ENCODE data around the gene STAT4.

Gene STAT4

DNA sequence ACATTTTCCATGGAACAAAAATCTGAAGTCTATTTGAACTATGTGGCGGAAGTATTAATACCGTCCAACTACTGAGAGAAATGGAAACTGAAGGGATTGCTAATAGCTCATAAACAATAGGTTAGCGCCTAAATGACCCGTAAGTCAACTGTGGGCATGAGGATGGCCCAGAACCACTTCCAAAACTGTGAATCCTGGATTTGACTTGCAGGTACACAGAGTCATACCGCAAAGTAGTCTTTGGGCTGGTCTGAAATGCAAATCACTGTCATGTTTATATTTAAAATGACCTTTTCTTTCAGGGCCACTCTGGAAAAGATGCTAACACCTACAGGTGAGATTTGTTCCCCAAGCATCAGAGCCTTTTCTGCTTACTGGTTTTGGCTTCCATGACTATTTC is 50.6 kb downstream of the STAT4 start:
- H3K4me2 ChIP-seq: no peak overlapping the region
- no peaks in the 10 kb centered on the region for H3K4me1 ChIP-seq
- no peak for TF ChIP-seq Cebpa-rat (IDR thresholded peaks at IDR 0.05)
- H3K9me3 ChIP-seq: no peaks in the 10 kb centered on the region
- no peaks in the 10 kb centered on the region for H3K36me3 ChIP-seq
- no peak overlapping the region for H3K27ac ChIP-seq
- H3K9ac ChIP-seq: no peak overlapping the region
- H3K4me3 ChIP-seq: no peak overlapping the region
- no peaks in the 10 kb centered on the region for H4K20me1 ChIP-seq
- H3K27me3 ChIP-seq: no peaks in the 10 kb centered on the region

DNA sequence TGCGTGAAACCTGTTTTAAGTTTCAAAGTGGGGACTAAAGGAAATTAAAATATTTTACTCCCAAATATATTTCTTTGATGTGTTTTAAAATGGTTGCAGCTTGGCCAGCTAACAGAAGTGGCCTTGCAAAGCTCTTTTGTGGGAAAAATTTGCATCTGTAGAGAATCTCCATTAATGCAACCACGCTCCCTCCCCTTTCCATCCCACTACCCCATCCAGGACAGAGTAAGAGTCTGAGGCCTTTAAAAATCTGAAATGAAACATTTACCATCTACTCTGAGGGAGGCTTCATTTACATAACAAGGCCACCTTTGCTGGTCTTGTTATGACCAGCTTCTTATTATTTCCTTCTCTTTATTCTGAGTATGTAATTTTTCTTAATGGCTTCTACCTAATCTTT is 63.5 kb downstream of the STAT4 start:
- Histone ChIP-seq H3K4me2 (no peak overlapping the region), H3K4me3 (no peak overlapping the region)

DNA sequence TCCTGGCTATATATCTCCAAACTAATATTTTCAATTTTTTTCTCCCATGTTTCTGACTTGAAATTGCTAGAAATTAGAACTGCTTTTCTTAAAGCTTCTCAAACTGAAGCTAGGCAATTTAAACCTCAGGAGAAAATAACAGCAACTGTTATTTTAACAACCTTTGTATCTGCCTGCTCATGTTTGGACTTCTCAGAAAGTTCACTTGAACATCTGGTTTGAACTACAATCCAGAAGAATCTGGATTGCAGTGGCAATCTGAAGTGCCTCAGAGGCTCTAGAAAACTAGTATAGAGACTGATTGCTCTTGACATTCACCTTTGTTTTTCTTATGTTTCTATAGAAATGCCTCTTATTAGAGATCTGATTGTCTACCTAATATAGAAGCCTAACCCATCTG is 64.1 kb downstream of the STAT4 start:
- Histone ChIP-seq H3K4me1 (no peaks in the 10 kb centered on the region), H3K4me3 (no peak overlapping the region), H3K36me3 (no peaks in the 10 kb centered on the region), H3K27ac (no peak overlapping the region), H3K27me3 (no peaks in the 10 kb centered on the region), H3K4me2 (no peak overlapping the region), H4K20me1 (no peaks in the 10 kb centered on the region), H3K9me3 (no peaks in the 10 kb centered on the region), H3K9ac (no peak overlapping the region)
- TF ChIP-seq Cebpa-rat (IDR thresholded peaks at IDR 0.05): no peak

More for the DNA sequence above, 63.5 kb downstream of the STAT4 start:
- Histone ChIP-seq H3K9ac (no peak overlapping the region), H3K4me1 (no peaks in the 10 kb centered on the region), H4K20me1 (no peaks in the 10 kb centered on the region), H3K9me3 (no peaks in the 10 kb centered on the region), H3K27ac (no peak overlapping the region), H3K27me3 (no peaks in the 10 kb centered on the region), H3K36me3 (no peaks in the 10 kb centered on the region)
- TF ChIP-seq Cebpa-rat (IDR thresholded peaks at IDR 0.05): no peak

DNA sequence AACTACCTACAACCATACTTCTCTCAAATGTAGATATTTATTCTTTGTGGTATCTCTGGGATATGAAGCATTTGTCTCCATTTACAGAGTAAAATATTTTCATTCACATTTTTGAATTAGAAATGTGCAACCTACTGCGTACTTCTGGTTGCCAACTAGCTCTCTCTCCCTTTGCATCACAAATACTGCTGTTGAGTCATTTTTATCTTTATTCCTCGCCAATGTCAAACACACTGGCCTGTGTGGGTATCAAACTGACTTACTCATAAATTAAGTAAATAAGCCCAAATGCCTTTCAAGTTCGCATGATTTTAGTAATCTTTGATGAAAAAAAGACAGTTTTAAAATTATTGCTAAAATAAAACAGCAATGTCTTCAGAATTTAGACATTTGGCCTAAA is 67.3 kb downstream of the STAT4 start:
- Histone ChIP-seq H3K4me1 (no peaks in the 10 kb centered on the region), H3K4me2 (no peak overlapping the region), H3K9ac (no peak overlapping the region), H3K4me3 (no peak overlapping the region), H3K27ac (no peak overlapping the region), H4K20me1 (no peaks in the 10 kb centered on the region), H3K9me3 (no peaks in the 10 kb centered on the region), H3K27me3 (no peaks in the 10 kb centered on the region), H3K36me3 (no peaks in the 10 kb centered on the region)
- no peak for TF ChIP-seq Cebpa-rat (IDR thresholded peaks at IDR 0.05)

DNA sequence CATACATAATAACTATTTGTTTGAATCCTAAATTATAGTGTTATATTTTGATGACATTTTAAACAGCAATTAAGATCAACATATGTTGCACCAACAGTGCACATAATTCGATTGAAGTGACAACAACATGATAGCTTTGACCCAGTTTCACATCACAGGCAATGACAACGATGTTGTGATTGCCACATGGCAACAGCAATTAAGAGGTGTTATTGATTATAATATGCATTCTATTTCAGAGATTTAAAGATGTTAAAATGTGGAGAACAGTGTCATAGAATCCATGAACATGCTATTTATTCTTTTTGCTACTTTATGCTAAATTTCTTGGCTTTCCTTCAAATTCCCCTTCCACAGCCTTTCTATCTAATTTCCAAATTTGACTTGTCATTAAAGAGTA is 68.5 kb downstream of the STAT4 start:
- Histone ChIP-seq H3K27me3 (no peaks in the 10 kb centered on the region), H3K9me3 (no peaks in the 10 kb centered on the region), H4K20me1 (no peaks in the 10 kb centered on the region), H3K27ac (no peak overlapping the region), H3K36me3 (no peaks in the 10 kb centered on the region), H3K4me2 (no peak overlapping the region), H3K4me3 (no peak overlapping the region), H3K9ac (no peak overlapping the region), H3K4me1 (no peaks in the 10 kb centered on the region)
- TF ChIP-seq Cebpa-rat (IDR thresholded peaks at IDR 0.05): no peak

DNA sequence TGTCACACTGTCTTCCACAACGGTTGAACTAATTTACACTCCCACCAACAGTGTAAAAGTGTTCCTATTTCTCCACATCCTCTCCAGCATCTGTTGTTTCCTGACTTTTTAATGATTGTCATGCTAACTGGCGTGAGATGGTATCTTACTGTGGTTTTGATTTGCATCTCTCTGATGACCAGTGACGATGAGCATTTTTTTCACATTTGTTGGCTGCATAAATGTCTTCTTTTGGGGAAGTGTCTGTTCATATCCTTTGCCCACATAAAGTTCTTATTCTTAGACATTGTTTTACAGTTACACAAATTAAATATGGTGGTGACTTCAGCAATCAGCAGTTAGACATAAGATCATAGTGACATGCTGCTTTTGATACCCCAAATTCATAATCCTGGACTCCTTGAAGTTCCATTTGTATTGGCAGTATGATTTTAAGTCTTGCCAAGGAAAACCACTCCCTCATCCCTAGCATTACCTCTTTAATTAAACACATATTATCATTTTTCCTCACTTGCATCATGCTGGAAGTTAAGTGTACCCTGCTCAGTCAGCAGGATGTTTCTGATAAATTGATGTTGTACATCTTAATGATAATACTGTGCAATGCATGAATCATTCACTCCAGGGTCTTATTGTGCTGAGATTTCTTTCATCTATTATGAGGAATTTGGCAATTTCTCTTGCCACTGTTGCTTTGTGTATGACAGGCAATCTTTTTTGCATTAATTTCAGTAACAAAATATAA is 69.2 kb downstream of the STAT4 start:
- H4K20me1 ChIP-seq: no peaks in the 10 kb centered on the region

DNA sequence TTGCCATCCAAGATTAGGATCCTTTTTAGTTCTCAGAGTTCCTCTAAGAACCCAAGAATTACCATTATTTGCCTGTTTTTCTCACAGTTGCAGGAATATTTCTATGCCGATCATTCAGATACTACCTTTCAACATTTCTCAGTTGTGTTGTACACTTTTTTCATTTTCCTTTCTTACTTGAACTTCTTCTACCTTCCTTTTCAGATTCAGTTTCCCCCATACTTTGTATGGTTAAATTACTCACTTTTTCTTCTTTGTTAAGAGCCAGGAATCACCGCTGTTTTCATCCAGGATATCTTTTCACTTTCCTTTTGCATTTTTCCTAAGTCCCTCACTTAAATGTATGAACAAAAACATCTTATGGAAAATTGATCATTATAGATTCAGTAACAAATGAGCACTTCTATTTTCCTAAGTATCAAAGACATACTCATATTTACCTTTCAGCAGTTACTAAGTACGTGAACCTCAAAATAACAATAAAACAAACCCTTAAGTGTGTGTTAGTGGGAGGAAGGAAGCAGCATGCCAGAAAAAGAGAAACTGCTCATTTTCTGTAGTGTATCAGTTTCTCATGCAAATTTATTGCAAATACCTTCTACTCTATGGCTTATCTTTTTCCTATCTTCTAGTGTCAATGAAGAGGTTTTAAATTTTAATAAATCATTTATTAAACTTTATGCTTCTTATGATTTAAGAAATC is 72.5 kb downstream of the STAT4 start:
- H3K4me2 ChIP-seq: no peak overlapping the region

More for the DNA sequence above, 69.2 kb downstream of the STAT4 start:
- no peak overlapping the region for H3K27ac ChIP-seq
- H3K4me2 ChIP-seq: no peak overlapping the region
- H3K36me3 ChIP-seq: no peaks in the 10 kb centered on the region
- H3K4me3 ChIP-seq: no peak overlapping the region
- H3K9me3 ChIP-seq: no peaks in the 10 kb centered on the region
- no peaks in the 10 kb centered on the region for H3K27me3 ChIP-seq
- H3K9ac ChIP-seq: no peak overlapping the region
- no peaks in the 10 kb centered on the region for H3K4me1 ChIP-seq
- TF ChIP-seq Cebpa-rat (IDR thresholded peaks at IDR 0.05): no peak

DNA sequence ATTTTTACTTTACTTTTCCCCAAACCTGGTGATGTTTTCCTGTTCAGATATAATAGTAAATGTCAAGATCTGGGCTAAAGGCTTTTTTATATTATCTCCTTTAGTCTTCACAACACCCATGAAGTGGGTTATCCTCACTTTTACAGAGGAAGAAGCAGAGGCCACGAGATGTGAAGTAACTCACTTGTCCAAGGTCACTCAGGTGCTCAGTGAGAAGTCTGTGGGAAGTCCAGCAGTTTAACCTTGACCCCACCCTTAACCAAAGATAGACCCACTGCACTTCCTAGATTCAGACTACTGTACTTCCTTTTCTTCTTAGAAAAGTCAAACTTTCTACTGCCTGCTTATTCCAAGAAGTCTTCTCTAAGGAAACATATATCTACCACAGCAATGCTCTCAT is 80.5 kb downstream of the STAT4 start:
- no peaks in the 10 kb centered on the region for H3K36me3 ChIP-seq
- H3K4me2 ChIP-seq: no peak overlapping the region
- H3K27ac ChIP-seq: no peak overlapping the region
- no peak overlapping the region for H3K9ac ChIP-seq
- no peak overlapping the region for H3K4me3 ChIP-seq
- no peak for TF ChIP-seq Cebpa-rat (IDR thresholded peaks at IDR 0.05)
- no peaks in the 10 kb centered on the region for H4K20me1 ChIP-seq
- no peaks in the 10 kb centered on the region for H3K27me3 ChIP-seq
- H3K4me1 ChIP-seq: 0 out of 2 replicates have a peak, but pooled peaks cover 7% of the 10 kb centered on the region
- no peaks in the 10 kb centered on the region for H3K9me3 ChIP-seq

More for the DNA sequence above, 72.5 kb downstream of the STAT4 start:
- no peak for TF ChIP-seq Cebpa-rat (IDR thresholded peaks at IDR 0.05)
- H3K4me3 ChIP-seq: no peak overlapping the region
- H3K27ac ChIP-seq: no peak overlapping the region
- no peaks in the 10 kb centered on the region for H3K27me3 ChIP-seq
- no peaks in the 10 kb centered on the region for H3K36me3 ChIP-seq
- H3K9ac ChIP-seq: no peak overlapping the region
- no peaks in the 10 kb centered on the region for H4K20me1 ChIP-seq
- no peaks in the 10 kb centered on the region for H3K4me1 ChIP-seq
- H3K9me3 ChIP-seq: no peaks in the 10 kb centered on the region

DNA sequence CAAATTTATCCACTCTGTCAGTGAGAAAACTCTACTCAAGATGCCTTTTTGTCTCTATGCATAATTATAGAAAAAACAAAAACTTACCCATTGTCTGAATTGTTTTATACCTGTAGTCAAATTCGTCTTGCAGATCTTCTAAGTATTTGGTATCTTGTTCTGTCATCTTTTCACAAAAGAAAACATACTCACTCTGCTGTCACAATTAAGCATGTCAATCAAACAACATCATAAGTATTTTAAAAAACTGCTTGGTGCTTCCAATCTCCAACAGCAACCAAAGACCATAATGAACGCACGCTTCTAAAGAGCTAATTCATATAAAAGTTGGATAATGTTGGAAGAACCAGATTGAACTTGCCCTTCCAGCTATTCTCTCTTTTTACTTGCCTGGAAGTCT is 81.2 kb downstream of the STAT4 start:
- TF ChIP-seq Cebpa-rat (IDR thresholded peaks at IDR 0.05): no peak
- Histone ChIP-seq H3K4me1 (0 out of 2 replicates have a peak, but pooled peaks cover 7% of the 10 kb centered on the region), H4K20me1 (no peaks in the 10 kb centered on the region), H3K9ac (no peak overlapping the region), H3K36me3 (no peaks in the 10 kb centered on the region), H3K27me3 (no peaks in the 10 kb centered on the region), H3K4me2 (no peak overlapping the region), H3K9me3 (no peaks in the 10 kb centered on the region), H3K27ac (no peak overlapping the region), H3K4me3 (no peak overlapping the region)

DNA sequence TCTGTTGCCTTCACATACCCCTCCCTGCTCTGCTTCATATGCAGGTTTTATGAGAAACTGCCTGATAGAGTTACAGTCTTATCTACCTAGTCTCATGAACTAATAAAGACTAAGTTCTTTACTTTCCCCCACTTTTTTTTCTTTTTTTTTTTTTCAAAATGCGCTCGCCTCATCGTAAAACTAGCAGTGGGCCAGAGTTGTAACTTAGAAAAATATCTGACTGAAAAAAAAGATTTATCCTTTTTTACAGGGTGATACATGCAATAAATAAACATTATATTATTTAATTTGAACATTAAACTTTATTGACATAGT is 83.9 kb downstream of the STAT4 start:
- no peak overlapping the region for H3K9ac ChIP-seq
- H3K9me3 ChIP-seq: no peaks in the 10 kb centered on the region
- TF ChIP-seq Cebpa-rat (IDR thresholded peaks at IDR 0.05): no peak
- no peaks in the 10 kb centered on the region for H3K36me3 ChIP-seq
- 0 out of 2 replicates have a peak, but pooled peaks cover 7% of the 10 kb centered on the region for H3K4me1 ChIP-seq
- H3K4me3 ChIP-seq: no peak overlapping the region
- no peaks in the 10 kb centered on the region for H4K20me1 ChIP-seq
- H3K27me3 ChIP-seq: no peaks in the 10 kb centered on the region
- H3K4me2 ChIP-seq: no peak overlapping the region
- no peak overlapping the region for H3K27ac ChIP-seq

All from BLaER1 (cell line).